GM12878 (cell line): ENCODE data around the gene GUCY1A2. TPM values are rescaled to one million over a fixed set of nuclear protein-coding genes. Genes with fewer than 3 reads are reported as not detected.

Experiments used
- ATAC-seq: fragments of 200-7000 bp; cut with Tn5 transposase; 3 replicates; pipeline ENCODE4 v1.9.1; 2020; ENCODE audit warnings: mild to moderate bottlenecking, moderate library complexity
- BruUV-seq: library from RNA; stranded (reverse); fragments of 400-500 nt; replicated peaks from 2 replicates; lab custom pipeline; 2021; lab: Mats Ljungman, UMichigan
- CTCF ChIA-PET: fragments of 300-600 bp; sonication (Branson Sonifier 250); formaldehyde crosslinking; extraction: SDS; loops from one replicate; lab custom pipeline; 2021; ENCODE audit warnings: inconsistent platforms; lab: Yijun Ruan, JAX
- POLR2A ChIA-PET: fragments of 350-600 bp; formaldehyde crosslinking; extraction: SDS; loops from one replicate; lab custom pipeline; 2021; ENCODE audit warnings: inconsistent platforms; lab: Charles Lee
- RAD21 ChIA-PET: fragments of 300-600 bp; sonication (Branson Sonifier 250); formaldehyde crosslinking; loops from one replicate; lab custom pipeline; 2023; ENCODE audit warnings: antibody characterized with exemption; ENCODE audit not compliant: unreplicated experiment; lab: Charles Lee
- SMC1A ChIA-PET: fragments of 300-600 bp; sonication (Branson Sonifier 250); formaldehyde crosslinking; loops from one replicate; lab custom pipeline; 2023; ENCODE audit not compliant: unreplicated experiment, uncharacterized antibody; lab: Charles Lee
- DNase-seq: peaks from one replicate; pipeline ENCODE4 v3.0.0-alpha.2; 2011; ENCODE audit warnings: low read depth, low spot score
- FAIRE-seq: peaks from 3 replicates; lab custom pipeline; 2011; peaks lifted over from hg19 to GRCh38; lab: Jason Lieb, UNC
- H2AFZ ChIP-seq: 2 replicates; pipeline ENCODE4 v1.6.0; 2011; ENCODE audit warnings: low read depth, low read length, control low read depth; ENCODE audit not compliant: control insufficient read depth
- H3K27ac ChIP-seq: 2 replicates; pipeline ENCODE4 v1.5.1; 2011; ENCODE audit warnings: control low read depth; ENCODE audit not compliant: control insufficient read depth, insufficient read depth
- H3K27me3 ChIP-seq, 2 experiments: replicated peaks in 1 of 2; 2 replicates each; pipeline versions ENCODE4 v1.6.0 to v1.6.1; 2011; ENCODE audit warnings: low read length in 1 of 2; ENCODE audit not compliant: control insufficient read depth in 2 of 2, insufficient read depth in 2 of 2
- H3K36me3 ChIP-seq, 2 experiments: 2 replicates each; pipeline ENCODE4 v1.5.1; 2011; ENCODE audit warnings: low read length in 1 of 2; ENCODE audit not compliant: control insufficient read depth in 2 of 2, insufficient read depth in 2 of 2
- H3K4me1 ChIP-seq: 2 replicates; pipeline ENCODE4 v1.6.1; 2011; ENCODE audit warnings: mild to moderate bottlenecking, low read length, moderate library complexity, mixed read lengths; ENCODE audit not compliant: control insufficient read depth, insufficient read depth
- H3K4me2 ChIP-seq: 2 replicates; pipeline ENCODE4 v1.6.0; 2011; ENCODE audit warnings: control low read depth; ENCODE audit not compliant: control insufficient read depth, insufficient read depth
- H3K4me3 ChIP-seq: fragments of 200-600 bp; sonication (generic); 2 replicates; pipeline ENCODE4 v1.5.1; 2016
- H3K79me2 ChIP-seq: 2 replicates; pipeline ENCODE4 v1.6.0; 2011; ENCODE audit warnings: low read length; ENCODE audit not compliant: control insufficient read depth, insufficient read depth
- H3K9ac ChIP-seq: 2 replicates; pipeline ENCODE4 v1.8.0; 2011; ENCODE audit warnings: low read length, control low read depth, mixed read lengths; ENCODE audit not compliant: control insufficient read depth, insufficient read depth
- H3K9me3 ChIP-seq: replicated peaks from 3 replicates; pipeline ENCODE4 v1.5.1; 2011; ENCODE audit warnings: mild to moderate bottlenecking, low read length; ENCODE audit not compliant: control insufficient read depth, insufficient read depth
- H4K20me1 ChIP-seq: 2 replicates; pipeline ENCODE4 v1.6.0; 2011; ENCODE audit not compliant: control insufficient read depth, insufficient read depth
- DPF2 ChIP-seq: fragments of 450-650 bp; IDR thresholded peaks from 2 replicates; pipeline ENCODE4 v1.6.1; 2017; ENCODE audit warnings: mild to moderate bottlenecking
- EGR1 ChIP-seq, 2 experiments: IDR thresholded peaks; 1 replicate in 1 of 2; 2 replicates in 1 of 2; pipeline ENCODE4 v1.6.1; 2011 to 2012; ENCODE audit warnings: low read depth in 2 of 2, low read length in 2 of 2, borderline replicate concordance in 1 of 2, mild to moderate bottlenecking in 1 of 2, moderate library complexity in 1 of 2
- IKZF1 ChIP-seq: fragments of 450-650 bp; conservative IDR thresholded peaks from 2 replicates; pipeline ENCODE4 v1.6.1; 2017; ENCODE audit warnings: antibody characterized with exemption, mild to moderate bottlenecking
- MEF2B ChIP-seq: fragments of 450-650 bp; IDR thresholded peaks from 2 replicates; pipeline ENCODE4 v1.6.1; 2018; ENCODE audit warnings: mild to moderate bottlenecking, moderate library complexity; ENCODE audit not compliant: partially characterized antibody, poor library complexity, severe bottlenecking
- NFYB ChIP-seq: IDR thresholded peaks from 2 replicates; pipeline ENCODE4 v1.6.1; 2011; ENCODE audit warnings: low read depth, mild to moderate bottlenecking, low read length, improper control_type of control experiment, moderate library complexity; ENCODE audit not compliant: insufficient read depth
- SP1 ChIP-seq: IDR thresholded peaks from one replicate; pipeline ENCODE4 v1.6.1; 2011; ENCODE audit warnings: low read depth, low read length
- SREBF2 ChIP-seq: IDR thresholded peaks from 2 replicates; pipeline ENCODE4 v1.6.1; 2012; ENCODE audit warnings: mild to moderate bottlenecking, low read length
- SRF ChIP-seq, 2 experiments: IDR thresholded peaks; 2 replicates each; pipeline ENCODE4 v1.6.1; 2011; ENCODE audit warnings: low read depth in 2 of 2, low read length in 2 of 2, mild to moderate bottlenecking in 1 of 2, moderate library complexity in 1 of 2
- STAT3 ChIP-seq: IDR thresholded peaks from 2 replicates; pipeline ENCODE4 v1.6.1; 2011; ENCODE audit warnings: low read depth, low read length, improper control_type of control experiment
- SUZ12 ChIP-seq: fragments of 200-600 bp; sonication (generic); IDR thresholded peaks from one replicate; pipeline ENCODE4 v1.6.1; 2018; ENCODE audit warnings: antibody characterized with exemption, mild to moderate bottlenecking; ENCODE audit not compliant: unreplicated experiment
- TARDBP ChIP-seq: IDR thresholded peaks from 2 replicates; pipeline ENCODE4 v1.6.1; 2016; ENCODE audit warnings: borderline replicate concordance
- TCF7 ChIP-seq: IDR thresholded peaks from 2 replicates; pipeline ENCODE4 v1.6.1; 2014; ENCODE audit warnings: antibody characterized with exemption, borderline replicate concordance
- ZBTB33 ChIP-seq: fragments of 450-650 bp; IDR thresholded peaks from 2 replicates; pipeline ENCODE4 v1.6.1; 2017; ENCODE audit warnings: mild to moderate bottlenecking
- ZBTB40 ChIP-seq: fragments of 450-650 bp; IDR thresholded peaks from 2 replicates; pipeline ENCODE4 v1.6.1; 2016; ENCODE audit warnings: mild to moderate bottlenecking, moderate library complexity, borderline replicate concordance
- WGBS: methylation state at CpG from one replicate; pipeline ENCODE4 v1.1.6; 2016; ENCODE audit warnings: low lambda C conversion rate; ENCODE audit not compliant: insufficient replicate concordance, insufficient coverage; ENCODE audit errors: missing lambda C conversion rate; 5-methylcytosine and 5-hydroxymethylcytosine counted together
- in situ Hi-C: fragments of 300-500 bp; cut with MboI; formaldehyde crosslinking; loops from 9 replicates; pipeline ENCODE4 v1.14.3; 2018; ENCODE audit warnings: mixed read lengths
- intact Hi-C: fragments of 100-400 bp; cut with micrococcal nuclease; formaldehyde crosslinking; loops from one replicate; pipeline ENCODE4 v1.14.2; 2022; ENCODE audit not compliant: unreplicated experiment
- polyA plus RNA-seq, 11 experiments: library from polyadenylated mRNA; depleted of rRNA in 4 of 11; unstranded in 6 of 11; stranded (reverse) in 5 of 11; fragments of >200 nt; fragmentation: Nextera tagmentation in 4 of 11; fragmentation: Illumina TruSeq in 1 of 11; extraction: Ambion mirVana in 4 of 11; extraction: Trizol in 1 of 11; gene quantifications; 1 replicate in 1 of 11; 2 replicates in 10 of 11; pipeline versions ENCODE4 v1.2.1 to v1.2.3, GENCODE V29; 2011 to 2016; ENCODE audit warnings: inconsistent platforms in 2 of 11, missing spikeins in 2 of 11, low read depth in 1 of 11
- total RNA-seq, 4 experiments: library from RNA; depleted of rRNA in 3 of 4; stranded (reverse); fragments of >200 nt in 3 of 4; fragmentation: Illumina TruSeq in 1 of 4; extraction: Trizol in 1 of 4; gene quantifications; 2 replicates each; pipeline versions ENCODE4 v1.2.1 to v1.2.3, GENCODE V29; 2013 to 2021

GUCY1A2 gene
- total and polyA plus RNA-seq, 10 of the 15 experiments (the other 5 are each of a cell fraction or from before 2014, with no cell fraction given) = under 0.01 to 0.03 (median under 0.01) TPM; not detected in 4

- TF ChIP-seq NFYB = no peak
- intact Hi-C loops (no loop called here), in situ Hi-C loops (no loop called here)
- ATAC-seq (no peak), DNase-seq (no peak), FAIRE-seq (no peak)
- ChIA-PET RAD21 (no interaction called here), POLR2A (no interaction called here), CTCF (no interaction called here), SMC1A (no interaction called here)
- Histone ChIP-seq H4K20me1 (no peaks in the 10 kb centered on the region), H2AFZ (no peak overlapping the region), H3K4me3 (no peak overlapping the region), H3K4me2 (no peak overlapping the region), H3K36me3 (no peaks in the 10 kb centered on the region), H3K4me1 (no peaks in the 10 kb centered on the region), H3K9me3 (no peaks in the 10 kb centered on the region), H3K9ac (no peak overlapping the region), H3K27me3 (no peaks in the 10 kb centered on the region), H3K27ac (no peak overlapping the region), H3K79me2 (no peaks in the 10 kb centered on the region)
- WGBS = 46% methylated on average over 6 of the region's 6 CpGs
- no TSS peak for BruUV-seq
Observed at GRCh38 chr11:106627694-106628093, 390.6 kb downstream of the GUCY1A2 start.

GRCh38 chr11:106625566-106625965 is 392.7 kb downstream of the GUCY1A2 start:
- no peak overlapping the region for H2AFZ ChIP-seq
- no peaks in the 10 kb centered on the region for H3K9me3 ChIP-seq
- no peak overlapping the region for H3K4me2 ChIP-seq
- ChIA-PET POLR2A (no interaction called here), CTCF (no interaction called here), SMC1A (no interaction called here), RAD21 (no interaction called here)
- no peaks in the 10 kb centered on the region for H3K36me3 ChIP-seq
- no TSS peak for BruUV-seq
- no peak overlapping the region for H3K27ac ChIP-seq
- FAIRE-seq (no peak), DNase-seq (no peak), ATAC-seq (no peak)
- no peaks in the 10 kb centered on the region for H3K27me3 ChIP-seq
- 0% methylated on average over 3 of the region's 3 CpGs for WGBS
- in situ Hi-C loops = no loop called here
- H4K20me1 ChIP-seq = no peaks in the 10 kb centered on the region
- no peaks in the 10 kb centered on the region for H3K79me2 ChIP-seq
- no peak overlapping the region for H3K4me3 ChIP-seq
- no peaks in the 10 kb centered on the region for H3K4me1 ChIP-seq
- intact Hi-C loops = no loop called here
- no peak overlapping the region for H3K9ac ChIP-seq
- TF ChIP-seq SUZ12 (no peak), ZBTB33 (no peak), TARDBP (no peak), TCF7 (no peak), SP1 (no peak), SREBF2 (no peak), DPF2 (no peak), STAT3 (no peak), MEF2B (no peak), SRF (IDR thresholded peaks at IDR 0.05; ENCODE audit: low read depth in 2 of 2, low read length in 2 of 2) (no peak), ZBTB40 (no peak), EGR1 (IDR thresholded peaks at IDR 0.05; ENCODE audit: borderline replicate concordance in 1 of 2, low read depth in 2 of 2, low read length in 2 of 2) (no peak), IKZF1 (no peak)
